Activated naive CD4-positive, alpha-beta T cell (primary cell): ENCODE measurements around the gene CCDC57.

Source experiments
- DNase-seq, 4 experiments: peaks; one replicate each; lab custom pipeline; 2025; lab: John Stamatoyannopoulos, UW

CCDC57 gene

GRCh38 chr17:82247182-82247823 lies 34.7 kb upstream of the CCDC57 start:
- DNase-seq: no peak

- DNase-seq: no peak
Measured at GRCh38 chr17:82246365-82247181, 33.9 kb upstream of the CCDC57 start.

GRCh38 chr17:82246040-82246364 lies 33.4 kb upstream of the CCDC57 start:
- DNase-seq: no peak

DNA sequence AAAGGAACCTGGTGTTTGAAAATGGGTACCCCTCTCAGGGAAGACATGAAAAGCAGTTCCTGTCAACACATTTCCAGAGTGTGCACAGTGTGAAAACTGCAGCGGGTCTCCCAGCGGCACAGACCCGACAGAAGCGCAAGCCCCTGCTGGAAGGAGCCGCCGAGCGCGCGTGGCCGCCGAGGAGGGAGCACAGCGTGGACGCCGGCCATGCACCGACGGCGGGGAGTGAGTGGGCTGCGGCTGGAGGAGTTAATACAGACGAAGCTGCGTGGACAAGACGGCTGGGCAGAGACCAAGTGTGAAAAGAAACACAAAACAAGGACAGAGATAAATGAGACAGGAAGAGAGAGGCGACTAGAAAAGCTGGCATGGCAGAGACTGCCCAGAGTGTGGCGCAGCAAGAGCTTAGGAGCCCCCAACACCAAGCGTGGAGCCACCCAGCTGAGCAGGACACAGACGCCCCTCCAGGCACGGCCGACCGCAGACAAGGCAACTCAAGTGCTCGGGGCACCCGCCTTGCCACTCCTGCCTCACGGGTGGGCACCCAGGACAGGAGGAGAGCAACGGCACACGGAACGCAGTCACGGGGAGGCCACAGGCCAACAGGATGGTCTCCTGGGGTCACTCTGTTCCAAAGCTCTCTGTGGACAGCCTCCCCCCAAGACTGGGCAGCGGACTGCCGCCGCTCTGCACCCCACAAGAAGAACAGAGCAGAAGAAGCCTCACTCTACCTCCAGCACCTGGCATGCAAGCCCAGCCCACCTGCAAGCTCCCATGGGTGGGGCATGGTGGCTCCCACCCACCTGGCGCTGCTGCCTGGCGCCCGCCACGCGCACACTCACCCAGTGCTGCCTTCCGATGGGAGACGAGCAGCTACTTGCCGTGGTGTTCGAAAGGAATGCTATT lies 32.7 kb upstream of the CCDC57 start:
- no peak for DNase-seq

DNA sequence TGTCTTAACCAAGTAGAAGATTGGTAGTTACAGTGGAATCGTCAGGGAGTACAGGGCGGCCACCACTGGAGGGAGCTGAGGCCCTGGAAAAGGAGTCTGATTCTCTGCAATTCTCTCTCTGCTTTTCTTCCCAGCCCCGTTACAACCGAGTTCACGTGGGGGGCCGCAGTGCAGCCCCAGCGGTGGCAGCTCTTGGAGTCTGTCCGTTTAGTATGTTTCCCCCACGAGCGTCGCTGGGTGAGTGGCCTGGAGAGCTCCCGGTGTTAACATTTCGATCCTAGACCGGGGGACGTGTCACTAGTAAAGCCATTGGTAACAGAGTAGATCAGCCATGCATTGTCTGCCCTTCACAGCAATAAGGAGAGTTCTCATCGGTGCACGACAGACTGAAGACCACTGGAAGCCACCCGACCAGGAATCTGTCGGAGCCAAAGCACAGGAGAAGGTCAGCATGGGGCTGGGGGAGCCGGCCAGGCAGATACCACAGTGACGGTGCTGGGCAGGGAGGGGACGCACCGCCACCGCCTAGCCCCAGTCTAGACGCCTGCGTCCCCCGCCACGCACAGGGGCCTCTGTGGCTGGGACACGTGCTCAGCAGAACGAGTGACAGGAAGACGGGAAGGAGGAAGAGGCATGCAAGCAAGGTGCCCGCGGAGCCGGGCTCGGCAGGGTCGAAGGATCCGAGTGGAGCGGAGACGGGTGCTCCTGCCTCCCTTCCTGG lies 31.9 kb upstream of the CCDC57 start:
- peak in 1 of 4 experiments; percentile 34 for DNase-seq

DNA sequence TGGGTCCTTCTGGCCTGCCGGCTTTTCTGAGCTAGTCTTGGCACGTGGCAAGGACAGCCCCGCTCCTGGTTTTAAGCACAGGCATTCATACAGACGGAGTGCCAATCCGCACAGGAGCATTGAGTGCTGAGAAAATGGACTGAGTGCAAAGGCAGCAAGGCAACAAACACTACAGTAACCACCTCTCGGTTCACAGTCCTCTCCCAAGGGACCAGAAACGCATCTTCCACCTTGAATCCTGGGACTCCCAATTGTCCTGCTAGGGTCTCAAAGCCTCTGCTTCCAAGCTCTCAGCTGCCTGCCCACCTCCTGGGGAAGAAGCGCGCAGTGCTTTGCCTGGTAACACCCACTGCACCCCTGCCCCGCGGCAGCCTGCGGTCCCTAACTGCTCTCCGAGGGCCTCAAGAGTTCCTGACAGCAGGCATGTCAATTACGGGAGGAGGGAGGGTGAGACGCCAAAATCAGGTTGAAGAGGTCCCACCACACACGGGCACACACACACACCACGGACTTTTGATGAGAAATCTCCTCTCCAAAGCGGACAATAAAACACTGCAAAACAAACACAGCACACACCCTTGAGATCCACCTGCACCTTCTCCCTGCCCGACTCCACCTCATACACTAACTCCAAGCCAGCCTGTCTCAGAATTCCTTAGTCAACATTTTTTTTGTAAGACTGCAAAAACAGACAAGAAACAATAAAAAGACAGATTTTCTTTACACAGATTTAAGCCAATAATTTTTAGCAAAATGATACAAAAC lies 31.2 kb upstream of the CCDC57 start:
- no peak for DNase-seq

DNA sequence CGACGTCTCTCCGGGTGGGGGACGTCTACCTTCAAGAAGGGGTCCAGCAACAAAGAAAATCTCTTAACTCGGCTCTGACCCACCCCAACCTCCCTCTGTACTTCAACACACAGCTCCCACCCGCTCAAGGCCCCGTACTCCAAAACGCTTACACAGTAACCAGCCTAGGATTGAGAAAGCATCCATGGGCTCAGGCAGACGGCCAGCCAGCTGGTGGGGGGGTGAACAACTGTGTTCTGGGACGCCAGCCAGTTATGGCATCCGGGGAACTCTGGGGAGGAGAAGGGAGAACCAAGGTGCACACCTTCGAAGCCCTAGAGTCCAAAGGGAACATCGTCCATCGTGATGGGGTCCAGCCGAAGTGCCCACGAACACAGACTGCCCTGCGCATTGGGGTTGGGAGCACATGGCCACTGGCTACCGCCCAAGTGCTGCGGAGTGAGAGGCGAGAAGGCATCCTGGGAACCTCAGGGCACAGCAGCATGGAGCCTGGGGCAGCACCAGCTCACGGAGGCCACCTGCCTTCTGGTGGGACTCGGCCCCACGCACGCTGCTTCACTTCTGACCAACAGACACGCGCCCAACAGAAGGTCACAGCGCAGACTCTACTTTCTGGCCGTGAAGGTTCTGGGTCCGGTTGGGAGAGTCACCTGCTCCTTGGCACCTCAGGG lies 30.5 kb upstream of the CCDC57 start:
- DNase-seq: no peak

GRCh38 chr17:82242698-82242976 lies 30.0 kb upstream of the CCDC57 start:
- no peak for DNase-seq

- no peak for DNase-seq
Measured at GRCh38 chr17:82241926-82242697, 29.5 kb upstream of the CCDC57 start.

- no peak for DNase-seq
Measured at GRCh38 chr17:82241183-82241925, 28.7 kb upstream of the CCDC57 start.

- DNase-seq: no peak
Measured at GRCh38 chr17:82240506-82241182, 28.0 kb upstream of the CCDC57 start.

- DNase-seq: no peak
Measured at GRCh38 chr17:82239926-82240505, 27.4 kb upstream of the CCDC57 start.

DNA sequence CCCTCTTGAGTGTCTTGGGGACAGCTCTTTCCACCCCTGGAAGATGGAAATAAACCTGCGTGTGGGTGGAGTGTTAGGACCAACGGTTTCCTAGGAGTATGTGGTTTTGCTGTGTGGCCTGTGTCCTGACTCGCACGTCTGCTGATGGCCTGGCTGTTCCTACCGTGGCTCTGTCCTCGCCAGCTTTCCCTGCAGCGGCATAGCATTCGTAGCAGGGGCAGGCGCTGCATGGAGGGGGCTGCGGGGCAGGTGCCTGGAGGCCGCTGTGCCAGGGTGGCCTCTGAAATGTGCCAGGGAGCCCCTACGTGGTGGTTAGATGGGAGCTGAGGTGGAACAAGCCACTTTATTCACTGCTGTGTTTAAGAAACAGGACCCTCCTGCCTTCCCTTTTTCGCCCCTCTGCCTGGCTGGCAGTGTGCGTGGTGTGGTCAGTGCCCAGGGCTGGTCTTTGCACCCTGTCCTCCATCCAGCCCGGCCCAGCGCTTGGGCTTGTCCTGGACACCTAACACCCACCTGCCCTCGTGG lies 26.8 kb upstream of the CCDC57 start:
- no peak for DNase-seq

DNA sequence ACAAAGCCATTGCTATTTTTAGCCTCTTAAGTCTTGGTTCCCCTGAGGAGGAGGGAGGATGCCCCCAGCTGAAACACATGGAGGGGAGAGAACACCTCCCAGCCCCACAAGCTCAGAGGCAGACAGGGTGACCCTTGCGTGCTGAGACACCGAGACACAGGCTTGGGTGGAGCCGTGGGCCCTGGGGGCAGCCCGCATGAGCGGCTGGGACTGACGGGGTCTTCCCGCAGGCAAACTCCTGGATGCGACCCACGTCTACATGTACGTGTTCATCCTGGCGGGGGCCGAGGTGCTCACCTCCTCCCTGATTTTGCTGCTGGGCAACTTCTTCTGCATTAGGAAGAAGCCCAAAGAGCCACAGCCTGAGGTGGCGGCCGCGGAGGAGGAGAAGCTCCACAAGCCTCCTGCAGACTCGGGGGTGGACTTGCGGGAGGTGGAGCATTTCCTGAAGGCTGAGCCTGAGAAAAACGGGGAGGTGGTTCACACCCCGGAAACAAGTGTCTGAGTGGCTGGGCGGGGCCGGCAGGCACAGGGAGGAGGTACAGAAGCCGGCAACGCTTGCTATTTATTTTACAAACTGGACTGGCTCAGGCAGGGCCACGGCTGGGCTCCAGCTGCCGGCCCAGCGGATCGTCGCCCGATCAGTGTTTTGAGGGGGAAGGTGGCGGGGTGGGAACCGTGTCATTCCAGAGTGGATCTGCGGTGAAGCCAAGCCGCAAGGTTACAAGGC lies 26.0 kb upstream of the CCDC57 start:
- DNase-seq: peak in 2 of 4 experiments; percentile 36 to 51

DNA sequence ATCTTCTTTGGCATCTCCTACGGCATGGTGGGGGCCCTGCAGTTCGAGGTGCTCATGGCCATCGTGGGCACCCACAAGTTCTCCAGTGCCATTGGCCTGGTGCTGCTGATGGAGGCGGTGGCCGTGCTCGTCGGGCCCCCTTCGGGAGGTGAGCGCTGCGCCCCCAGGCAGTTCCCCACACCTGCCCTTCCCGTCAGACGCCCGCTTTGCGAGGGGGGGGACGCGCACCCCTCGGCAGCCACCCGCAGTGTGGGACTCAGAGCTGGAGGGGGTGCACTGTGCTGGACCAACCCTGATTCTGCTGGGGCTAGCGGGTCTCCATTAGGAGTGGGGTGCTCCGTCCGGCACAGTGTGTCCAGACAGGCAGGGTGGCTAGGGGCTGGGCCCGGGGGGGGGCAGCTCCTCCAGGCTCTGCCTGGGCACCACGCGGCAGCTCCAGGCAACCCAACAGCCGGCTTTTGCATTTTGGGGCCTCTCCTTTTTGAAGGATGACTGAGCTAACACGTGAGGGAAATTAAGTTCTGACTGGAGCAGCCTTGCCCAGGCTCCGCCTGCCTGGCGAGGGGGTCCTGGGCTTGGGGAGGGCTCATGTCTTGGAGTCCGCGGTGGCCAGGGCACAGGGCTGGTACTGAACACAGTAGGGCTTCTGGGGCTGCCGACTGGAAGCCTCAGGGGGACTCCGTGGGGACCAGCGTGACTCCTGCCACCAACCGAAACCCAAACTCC lies 25.3 kb upstream of the CCDC57 start:
- DNase-seq: no peak

DNA sequence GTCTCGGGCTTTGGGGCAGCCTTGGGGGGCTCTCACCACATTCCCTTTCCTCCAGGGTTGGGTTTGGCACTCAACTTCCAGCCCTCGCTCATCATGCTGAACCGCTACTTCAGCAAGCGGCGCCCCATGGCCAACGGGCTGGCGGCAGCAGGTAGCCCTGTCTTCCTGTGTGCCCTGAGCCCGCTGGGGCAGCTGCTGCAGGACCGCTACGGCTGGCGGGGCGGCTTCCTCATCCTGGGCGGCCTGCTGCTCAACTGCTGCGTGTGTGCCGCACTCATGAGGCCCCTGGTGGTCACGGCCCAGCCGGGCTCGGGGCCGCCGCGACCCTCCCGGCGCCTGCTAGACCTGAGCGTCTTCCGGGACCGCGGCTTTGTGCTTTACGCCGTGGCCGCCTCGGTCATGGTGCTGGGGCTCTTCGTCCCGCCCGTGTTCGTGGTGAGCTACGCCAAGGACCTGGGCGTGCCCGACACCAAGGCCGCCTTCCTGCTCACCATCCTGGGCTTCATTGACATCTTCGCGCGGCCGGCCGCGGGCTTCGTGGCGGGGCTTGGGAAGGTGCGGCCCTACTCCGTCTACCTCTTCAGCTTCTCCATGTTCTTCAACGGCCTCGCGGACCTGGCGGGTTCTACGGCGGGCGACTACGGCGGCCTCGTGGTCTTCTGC lies 24.6 kb upstream of the CCDC57 start:
- no peak for DNase-seq
